Measurements from ENCODE around the gene MTMR2. TPM values are rescaled to one million over a fixed set of nuclear protein-coding genes. Genes with fewer than 3 reads are reported as not detected.

The MTMR2 gene
- total RNA-seq, 1 donor from 2014 or later, result 68.9 TPM

DNA sequence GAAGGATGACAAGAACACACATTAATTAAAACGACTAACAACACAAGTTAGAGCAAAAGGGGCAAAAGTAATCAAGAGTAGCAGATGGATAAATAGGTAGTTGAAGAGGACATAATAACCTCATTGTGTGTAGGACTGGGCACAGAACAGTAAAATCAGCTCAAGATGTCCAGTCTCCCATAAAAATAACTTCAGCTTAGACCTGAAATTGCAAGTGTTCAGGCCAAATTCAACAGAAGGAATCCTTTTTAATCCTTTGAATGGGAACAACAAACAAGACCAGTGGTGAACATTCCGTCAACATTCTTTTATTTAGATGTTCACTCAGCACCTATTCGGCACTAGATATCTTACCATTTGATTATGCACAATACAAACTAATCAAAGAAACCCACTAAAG, 4.4 kb downstream of the MTMR2 start:
- H3K9ac ChIP-seq, result no peak overlapping the region
- H3K4me1 ChIP-seq, result peaks cover 11% of the 10 kb centered on the region
- H3K4me3 ChIP-seq, result no peak overlapping the region
- H3K36me3 Mint-ChIP-seq, result no peaks in the 10 kb centered on the region
- no peaks in the 10 kb centered on the region for H3K27me3 Mint-ChIP-seq (ENCODE audit: insufficient read depth, low read depth)
- no peaks in the 10 kb centered on the region for H3K9me3 Mint-ChIP-seq
- H3K9me3 ChIP-seq (ENCODE audit: low read depth), result no peaks in the 10 kb centered on the region
- H3K27ac ChIP-seq, result no peak overlapping the region
- H3K27me3 ChIP-seq, result no peaks in the 10 kb centered on the region
- TF ChIP-seq, protein P1, sequence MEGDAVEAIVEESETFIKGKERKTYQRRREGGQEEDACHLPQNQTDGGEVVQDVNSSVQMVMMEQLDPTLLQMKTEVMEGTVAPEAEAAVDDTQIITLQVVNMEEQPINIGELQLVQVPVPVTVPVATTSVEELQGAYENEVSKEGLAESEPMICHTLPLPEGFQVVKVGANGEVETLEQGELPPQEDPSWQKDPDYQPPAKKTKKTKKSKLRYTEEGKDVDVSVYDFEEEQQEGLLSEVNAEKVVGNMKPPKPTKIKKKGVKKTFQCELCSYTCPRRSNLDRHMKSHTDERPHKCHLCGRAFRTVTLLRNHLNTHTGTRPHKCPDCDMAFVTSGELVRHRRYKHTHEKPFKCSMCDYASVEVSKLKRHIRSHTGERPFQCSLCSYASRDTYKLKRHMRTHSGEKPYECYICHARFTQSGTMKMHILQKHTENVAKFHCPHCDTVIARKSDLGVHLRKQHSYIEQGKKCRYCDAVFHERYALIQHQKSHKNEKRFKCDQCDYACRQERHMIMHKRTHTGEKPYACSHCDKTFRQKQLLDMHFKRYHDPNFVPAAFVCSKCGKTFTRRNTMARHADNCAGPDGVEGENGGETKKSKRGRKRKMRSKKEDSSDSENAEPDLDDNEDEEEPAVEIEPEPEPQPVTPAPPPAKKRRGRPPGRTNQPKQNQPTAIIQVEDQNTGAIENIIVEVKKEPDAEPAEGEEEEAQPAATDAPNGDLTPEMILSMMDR (IDR thresholded peaks at IDR 0.05), result no peak
- TF ChIP-seq EZH2phosphoT487 (IDR thresholded peaks at IDR 0.05) (no peak), EZH2 (IDR thresholded peaks at IDR 0.05) (no peak)
- no peak for DNase-seq (ENCODE audit: low spot score)
- no peak overlapping the region for H3K4me3 Mint-ChIP-seq
- peaks cover 97% of the 10 kb centered on the region for H3K79me2 ChIP-seq (ENCODE audit: low read depth)
- peaks cover 10% of the 10 kb centered on the region for H3F3A ChIP-seq (ENCODE audit: low read depth)
- peaks cover 9% of the 10 kb centered on the region for H4K20me1 ChIP-seq (ENCODE audit: low read depth)
- H3K4me1 Mint-ChIP-seq, result peaks cover 15% of the 10 kb centered on the region
- no peak overlapping the region for H2AFZ ChIP-seq (replicated peaks)
- no peaks in the 10 kb centered on the region for H3K36me3 ChIP-seq
- no peak overlapping the region for H3K4me2 ChIP-seq
- H3K27ac Mint-ChIP-seq, result no peak overlapping the region

DNA sequence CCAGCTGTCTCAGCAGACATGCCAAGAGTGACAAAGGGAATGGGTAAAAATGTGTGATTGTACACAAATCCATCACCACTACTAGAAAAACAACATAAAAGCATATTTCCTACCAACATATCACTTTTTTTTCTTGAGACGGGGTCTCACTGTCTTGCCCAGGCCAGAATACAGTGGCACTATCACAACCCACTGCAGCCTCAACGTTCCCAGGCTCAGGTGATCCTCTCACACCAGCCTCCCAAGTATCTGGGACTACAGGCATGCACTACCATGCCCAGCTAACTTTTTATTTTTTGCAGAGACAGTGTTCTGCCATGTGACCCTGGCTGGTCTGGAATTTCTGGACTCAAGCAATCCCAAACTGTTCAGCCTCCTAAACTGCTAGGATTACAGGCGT, 5.2 kb downstream of the MTMR2 start:
- Histone ChIP-seq H3K79me2 (ENCODE audit: low read depth) (peaks cover 97% of the 10 kb centered on the region), H3K4me1 (peaks cover 11% of the 10 kb centered on the region), H3K27me3 (no peaks in the 10 kb centered on the region), H3K4me2 (no peak overlapping the region), H3K36me3 (no peaks in the 10 kb centered on the region), H3K27ac (no peak overlapping the region), H3K4me3 (no peak overlapping the region), H3F3A (ENCODE audit: low read depth) (peaks cover 3% of the 10 kb centered on the region), H3K9ac (no peak overlapping the region), H2AFZ (replicated peaks) (no peak overlapping the region), H4K20me1 (ENCODE audit: low read depth) (peaks cover 13% of the 10 kb centered on the region), H3K9me3 (ENCODE audit: low read depth) (no peaks in the 10 kb centered on the region)
- Mint-ChIP-seq H3K9me3 (no peaks in the 10 kb centered on the region), H3K36me3 (peaks cover 1% of the 10 kb centered on the region), H3K27me3 (ENCODE audit: insufficient read depth, low read depth) (no peaks in the 10 kb centered on the region), H3K4me3 (no peak overlapping the region), H3K27ac (no peak overlapping the region), H3K4me1 (peaks cover 10% of the 10 kb centered on the region)
- TF ChIP-seq EZH2 (IDR thresholded peaks at IDR 0.05) (no peak), EZH2phosphoT487 (IDR thresholded peaks at IDR 0.05) (no peak)
- TF ChIP-seq, protein P1 (IDR thresholded peaks at IDR 0.05), result no peak
- DNase-seq (ENCODE audit: low spot score), result no peak

DNA sequence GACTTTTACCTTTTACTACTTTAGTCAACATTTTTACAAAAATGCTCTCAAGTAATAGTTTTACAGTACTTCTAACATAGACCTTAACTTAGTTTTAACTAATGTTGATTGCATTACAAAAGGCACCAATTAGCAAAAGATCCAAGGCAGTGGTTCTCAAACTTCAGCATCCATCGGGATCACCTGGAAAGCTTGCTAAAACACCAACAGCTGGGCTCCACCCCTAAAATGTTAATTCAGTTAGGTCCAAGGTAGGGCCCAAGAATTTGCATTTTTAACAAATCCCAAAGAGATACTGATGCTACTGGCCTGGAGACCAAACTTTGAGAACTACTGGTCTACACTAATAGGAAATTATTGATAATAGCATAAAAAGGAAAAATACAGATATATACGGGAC, 5.9 kb downstream of the MTMR2 start:
- Mint-ChIP-seq H3K27ac (no peak overlapping the region), H3K27me3 (ENCODE audit: insufficient read depth, low read depth) (no peaks in the 10 kb centered on the region), H3K9me3 (no peaks in the 10 kb centered on the region), H3K36me3 (peaks cover 2% of the 10 kb centered on the region), H3K4me3 (no peak overlapping the region), H3K4me1 (peaks cover 8% of the 10 kb centered on the region)
- Histone ChIP-seq H4K20me1 (ENCODE audit: low read depth) (peaks cover 13% of the 10 kb centered on the region), H3K36me3 (no peaks in the 10 kb centered on the region), H2AFZ (replicated peaks) (no peak overlapping the region), H3F3A (ENCODE audit: low read depth) (no peaks in the 10 kb centered on the region), H3K4me1 (peaks cover 11% of the 10 kb centered on the region), H3K4me3 (no peak overlapping the region), H3K4me2 (no peak overlapping the region), H3K27me3 (no peaks in the 10 kb centered on the region), H3K27ac (no peak overlapping the region), H3K79me2 (ENCODE audit: low read depth) (peaks cover 96% of the 10 kb centered on the region), H3K9me3 (ENCODE audit: low read depth) (no peaks in the 10 kb centered on the region), H3K9ac (no peak overlapping the region)
- DNase-seq (ENCODE audit: low spot score), result no peak
- no peak for TF ChIP-seq EZH2phosphoT487 (IDR thresholded peaks at IDR 0.05)
- TF ChIP-seq EZH2 (IDR thresholded peaks at IDR 0.05), result no peak
- TF ChIP-seq, protein P1 (IDR thresholded peaks at IDR 0.05), result no peak

Measured in neural progenitor cell (in vitro differentiated cells).